Astrocyte of the spinal cord (primary cell): Measurements from ENCODE around the gene TNNI2.

Experiments
- DNase-seq: peaks from one replicate; pipeline ENCODE4 v3.0.0; 2011; ENCODE audit warnings: low read depth, low spot score
- H3K4me3 ChIP-seq: 2 replicates; pipeline ENCODE4 v1.5.1; 2011; ENCODE audit warnings: low read depth, mild to moderate bottlenecking, low read length, moderate library complexity
- in situ Hi-C: cut with HindIII; loops from 2 replicates; pipeline ENCODE4 v1.10.0; 2017; ENCODE audit warnings: low sequenced_read_pairs
- TF ChIP-seq, protein P1 (sequence below): IDR thresholded peaks from 2 replicates; pipeline ENCODE4 v1.5.1; 2012; ENCODE audit warnings: low read depth, mild to moderate bottlenecking, low read length, inconsistent platforms

Gene TNNI2

DNA sequence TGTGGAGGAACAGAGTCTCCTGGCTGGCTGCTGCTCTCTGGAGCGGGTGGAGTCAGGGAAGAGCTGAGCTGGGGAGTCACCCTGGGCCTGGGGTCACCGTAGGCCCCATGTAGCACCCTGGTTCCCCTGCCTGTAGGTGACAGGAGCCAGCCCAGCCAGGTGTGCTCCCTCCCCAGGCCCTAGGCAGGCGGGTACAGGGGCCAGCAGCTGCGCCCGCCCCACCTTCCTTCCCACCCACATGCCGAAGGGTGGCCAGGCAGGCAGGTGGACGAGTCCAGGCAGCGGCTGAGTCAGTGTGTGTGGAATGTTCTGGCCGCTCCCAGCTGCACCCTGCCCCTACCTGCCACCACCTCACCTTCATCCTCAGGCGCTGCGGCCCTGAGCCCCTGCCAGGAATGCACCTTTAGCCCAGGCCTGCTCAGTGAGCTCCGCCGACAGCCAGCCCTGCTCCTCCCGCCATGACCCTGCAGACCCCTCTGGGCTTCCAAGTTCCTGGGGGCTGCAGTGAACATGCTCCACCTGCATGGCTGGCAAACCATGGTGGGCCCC, 4.6 kb upstream of the TNNI2 start:
- no peak overlapping the region for H3K4me3 ChIP-seq
- TF ChIP-seq, protein P1, sequence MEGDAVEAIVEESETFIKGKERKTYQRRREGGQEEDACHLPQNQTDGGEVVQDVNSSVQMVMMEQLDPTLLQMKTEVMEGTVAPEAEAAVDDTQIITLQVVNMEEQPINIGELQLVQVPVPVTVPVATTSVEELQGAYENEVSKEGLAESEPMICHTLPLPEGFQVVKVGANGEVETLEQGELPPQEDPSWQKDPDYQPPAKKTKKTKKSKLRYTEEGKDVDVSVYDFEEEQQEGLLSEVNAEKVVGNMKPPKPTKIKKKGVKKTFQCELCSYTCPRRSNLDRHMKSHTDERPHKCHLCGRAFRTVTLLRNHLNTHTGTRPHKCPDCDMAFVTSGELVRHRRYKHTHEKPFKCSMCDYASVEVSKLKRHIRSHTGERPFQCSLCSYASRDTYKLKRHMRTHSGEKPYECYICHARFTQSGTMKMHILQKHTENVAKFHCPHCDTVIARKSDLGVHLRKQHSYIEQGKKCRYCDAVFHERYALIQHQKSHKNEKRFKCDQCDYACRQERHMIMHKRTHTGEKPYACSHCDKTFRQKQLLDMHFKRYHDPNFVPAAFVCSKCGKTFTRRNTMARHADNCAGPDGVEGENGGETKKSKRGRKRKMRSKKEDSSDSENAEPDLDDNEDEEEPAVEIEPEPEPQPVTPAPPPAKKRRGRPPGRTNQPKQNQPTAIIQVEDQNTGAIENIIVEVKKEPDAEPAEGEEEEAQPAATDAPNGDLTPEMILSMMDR = no peak
- in situ Hi-C loops = no loop called here
- DNase-seq = no peak

DNA sequence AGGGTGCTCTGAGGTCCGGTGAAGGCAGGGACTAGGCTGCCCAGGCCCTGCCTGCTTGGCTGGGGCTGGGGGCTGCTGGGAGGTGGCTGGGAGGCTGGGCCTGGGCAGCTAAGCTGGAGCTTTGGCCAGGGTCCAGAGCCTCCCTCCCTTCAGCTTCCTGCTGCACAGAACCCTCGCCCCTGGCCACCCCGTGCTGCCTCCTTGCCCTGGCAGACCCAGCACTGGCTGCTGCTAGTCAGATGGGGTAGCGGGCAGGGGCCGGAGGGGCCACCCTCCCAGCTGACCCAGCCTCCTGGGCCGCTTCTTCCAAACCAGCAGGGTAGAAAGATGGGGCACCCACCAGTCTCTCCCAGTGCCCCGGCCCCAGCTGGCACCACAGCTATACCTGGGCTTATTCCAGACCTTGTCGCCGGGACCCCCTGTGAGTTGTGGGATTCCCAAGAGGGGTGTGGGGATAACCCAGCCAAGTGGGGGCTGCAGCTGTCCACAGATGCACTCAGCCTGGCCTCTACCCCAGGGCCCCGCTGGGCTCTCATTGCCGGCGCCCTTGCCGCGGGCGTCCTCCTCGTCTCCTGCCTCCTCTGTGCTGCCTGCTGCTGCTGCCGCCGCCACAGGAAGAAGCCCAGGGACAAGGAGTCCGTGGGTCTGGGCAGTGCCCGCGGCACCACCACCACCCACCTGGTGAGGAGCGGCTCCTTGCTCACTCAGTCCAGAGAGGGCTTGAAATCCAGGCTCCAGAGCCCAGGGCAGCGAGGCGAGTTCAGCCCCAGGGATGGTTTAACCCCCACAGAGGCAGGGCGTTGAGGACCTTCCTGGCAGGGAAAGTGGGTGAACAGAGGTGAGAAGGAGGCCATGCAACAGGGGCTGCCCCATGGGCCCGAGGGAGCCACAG, 3.8 kb upstream of the TNNI2 start, which contains the start of gene SYT8:
Gene SYT8 (plus strand): TSS at position 212 of the 892 bp plus-strand sequence. CDS start 116 bp downstream, at position 328.
- in situ Hi-C loops = no loop called here
- H3K4me3 ChIP-seq = no peak within 1 kb of the TSS
- DNase-seq = no peak
- TF ChIP-seq, protein P1 = no peak

DNA sequence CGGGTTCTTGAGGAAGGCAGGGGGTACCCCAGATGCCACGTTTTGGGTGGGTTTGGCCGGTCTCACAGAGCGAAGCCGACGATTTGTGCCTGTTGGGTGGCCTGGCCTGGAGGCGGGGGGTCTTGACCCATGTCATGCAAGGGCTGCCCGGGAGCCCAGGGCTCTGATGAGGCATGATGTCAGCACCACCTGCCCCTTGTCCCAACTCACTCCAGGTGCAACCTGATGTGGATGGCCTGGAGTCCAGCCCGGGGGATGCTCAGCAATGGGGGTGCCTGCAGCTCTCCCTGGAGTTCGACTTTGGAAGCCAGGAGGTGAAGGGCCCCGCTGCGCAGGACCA, 3.1 kb upstream of the TNNI2 start:
- TF ChIP-seq, protein P1 = no peak
- no peak overlapping the region for H3K4me3 ChIP-seq
- DNase-seq = no peak
- in situ Hi-C loops = no loop called here

DNA sequence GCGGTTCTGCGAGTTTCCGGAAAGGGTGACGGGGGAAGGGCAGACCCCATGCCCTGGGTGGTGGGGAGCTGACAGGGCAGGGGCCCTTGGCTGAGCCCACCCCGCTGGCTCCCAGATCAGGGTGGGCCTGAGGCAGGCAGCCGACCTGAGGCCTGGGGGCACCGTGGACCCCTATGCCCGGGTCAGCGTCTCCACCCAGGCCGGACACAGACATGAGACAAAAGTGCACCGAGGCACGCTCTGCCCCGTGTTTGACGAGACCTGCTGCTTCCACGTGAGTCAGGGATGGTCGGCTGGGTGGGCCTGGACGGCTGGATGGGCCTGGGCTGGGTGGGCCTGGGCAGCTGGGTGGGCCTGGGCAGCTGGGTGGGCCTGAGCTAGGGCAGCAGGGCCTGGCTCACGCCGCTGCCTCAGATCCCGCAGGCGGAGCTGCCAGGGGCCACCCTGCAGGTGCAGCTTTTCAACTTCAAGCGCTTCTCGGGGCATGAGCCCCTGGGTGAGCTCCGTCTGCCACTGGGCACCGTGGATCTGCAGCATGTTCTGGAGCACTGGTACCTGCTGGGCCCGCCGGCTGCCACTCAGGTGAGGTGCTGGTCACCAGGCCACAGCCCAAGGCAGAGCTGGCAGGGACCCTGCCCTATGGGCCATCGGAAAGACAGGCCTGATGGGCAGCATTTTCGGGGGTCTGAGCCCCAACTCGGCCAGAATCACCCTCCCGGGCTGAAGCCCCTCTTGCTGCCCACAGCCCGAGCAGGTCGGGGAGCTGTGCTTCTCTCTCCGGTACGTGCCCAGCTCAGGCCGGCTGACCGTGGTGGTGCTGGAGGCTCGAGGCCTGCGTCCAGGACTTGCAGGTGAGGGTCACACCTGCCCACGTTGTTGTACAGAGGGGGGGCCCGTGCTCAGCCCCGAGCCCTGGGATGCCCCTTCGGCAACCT, 2.5 kb upstream of the TNNI2 start:
- DNase-seq = no peak
- TF ChIP-seq, protein P1 = no peak
- H3K4me3 ChIP-seq = no peak overlapping the region
- in situ Hi-C loops = no loop called here

DNA sequence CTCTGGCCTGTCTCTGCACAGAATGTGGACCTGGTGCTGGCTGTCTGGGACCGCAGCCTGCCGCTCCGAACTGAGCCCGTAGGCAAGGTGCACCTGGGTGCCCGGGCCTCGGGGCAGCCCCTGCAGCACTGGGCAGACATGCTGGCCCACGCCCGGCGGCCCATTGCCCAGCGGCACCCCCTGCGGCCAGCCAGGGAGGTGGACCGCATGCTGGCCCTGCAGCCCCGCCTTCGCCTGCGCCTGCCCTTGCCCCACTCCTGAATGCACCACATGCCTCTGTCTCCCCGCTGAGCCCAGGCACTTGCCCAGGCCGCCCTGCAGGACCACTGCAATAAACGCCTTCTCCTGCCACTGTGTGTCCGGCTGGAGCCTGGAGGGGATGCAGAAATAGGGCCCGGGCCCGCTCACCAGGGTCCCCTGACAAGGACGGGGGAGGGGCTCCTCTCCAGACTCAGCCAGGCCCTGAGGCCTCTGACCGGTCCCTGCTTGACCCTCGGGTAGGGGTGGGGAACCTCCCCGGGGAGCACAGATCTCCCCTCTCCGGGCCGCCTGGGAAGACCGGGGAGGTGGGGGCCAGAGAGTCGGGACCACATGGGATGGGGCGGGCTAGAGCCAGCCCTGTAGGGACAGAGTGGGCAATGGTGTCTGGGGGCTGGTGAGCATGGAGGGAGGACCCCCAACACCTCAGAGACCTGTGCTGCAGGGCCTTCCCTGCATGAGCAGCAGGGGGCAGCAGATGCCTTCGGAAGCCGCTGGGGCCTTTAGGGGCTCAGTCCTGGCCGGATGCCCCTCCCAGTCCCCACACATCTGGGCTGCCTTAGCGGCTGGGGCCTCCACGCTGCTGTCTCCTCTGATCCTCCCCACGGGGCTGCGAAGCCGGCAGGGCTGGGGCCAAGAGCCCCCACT, 1.4 kb upstream of the TNNI2 start:
- in situ Hi-C loops = no loop called here
- TF ChIP-seq, protein P1 = peak; percentile 96
- peak; percentile 44 for DNase-seq
- no peak overlapping the region for H3K4me3 ChIP-seq

DNA sequence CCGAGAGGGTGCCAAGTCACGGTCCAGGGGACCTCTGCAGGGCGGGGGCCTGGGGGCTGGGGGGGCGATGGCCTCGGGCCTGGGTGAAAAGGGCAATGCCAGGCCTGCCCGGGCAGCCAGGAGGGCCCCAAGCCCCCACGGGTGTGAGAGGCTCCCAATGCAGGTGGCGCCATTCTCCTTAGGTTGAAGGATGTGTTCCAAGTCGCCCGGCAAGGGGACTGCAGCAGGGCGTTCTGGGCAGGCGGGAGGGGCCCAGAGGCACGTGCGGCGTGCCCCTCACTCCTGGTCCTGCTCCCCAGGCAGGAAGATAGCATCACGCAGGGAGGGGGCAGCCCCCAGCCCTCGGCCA, 730 bp upstream of the TNNI2 start:
- in situ Hi-C loops = no loop called here
- TF ChIP-seq, protein P1 = no peak
- no peak for DNase-seq
- H3K4me3 ChIP-seq = no peak overlapping the region
